ENCODE data around the gene PCCA. TPM values are rescaled to one million over a fixed set of nuclear protein-coding genes. Genes with fewer than 3 reads are reported as not detected.
"Not testable (repeated sequence)": the region's sequence is repeated elsewhere in the genome, so short reads cannot be mapped to it uniquely, and the experiment has no call there.

The PCCA gene
- total and polyA plus RNA-seq, 2 of the 13 experiments (the other 11 are each of a cell fraction or from before 2014, with no cell fraction given) = 15.0 to 32.2 TPM

- TF ChIP-seq ATF7 (IDR thresholded peaks at IDR 0.05) (peak; percentile 15; the same call in 1 of the 2 replicates), ATF7 (CRISPR knock-in tag; IDR thresholded peaks at IDR 0.05) (no peak), CEBPB (IDR thresholded peaks at IDR 0.05; ENCODE audit: borderline replicate concordance, low read depth, low read length) (peak; percentile 73), SP4 (CRISPR knock-in tag; IDR thresholded peaks at IDR 0.05) (no peak), JARID2 (CRISPR knock-in tag; IDR thresholded peaks at IDR 0.05; ENCODE audit: insufficient replicate concordance) (no peak), ZNF562 (CRISPR knock-in tag; IDR thresholded peaks at IDR 0.05; ENCODE audit: borderline replicate concordance) (no peak), ATF4 (CRISPR knock-in tag; IDR thresholded peaks at IDR 0.05) (peak in 1 of 2 experiments; percentile 91; a peak in 2 of 4 replicates), ZBTB33 (CRISPR knock-in tag; IDR thresholded peaks at IDR 0.05) (peak; percentile 70; the same call in 1 of the 2 replicates), GTF2F1 (IDR thresholded peaks at IDR 0.05; ENCODE audit: low read length) (no peak), CEBPG (CRISPR knock-in tag; IDR thresholded peaks at IDR 0.05) (peak; percentile 21; the same call in 1 of the 2 replicates)
- H3K9ac ChIP-seq (ENCODE audit: insufficient read depth, low read depth, low read length) = no peak overlapping the region
- ATAC-seq (no peak), FAIRE-seq (no peak), DNase-seq (ENCODE audit: low spot score) (no peak)
- H3K36me3 ChIP-seq (replicated peaks in 1 of 2; ENCODE audit: control insufficient read depth in 1 of 2, insufficient read depth in 2 of 2, low read length in 2 of 2) = peaks cover 0 to 2% of the 10 kb centered on the region in 2 experiments; a peak in 1 of 5 replicates
- H3K27me3 ChIP-seq (ENCODE audit: control insufficient read depth in 1 of 2, insufficient read depth in 2 of 2, low read length in 2 of 2) = no peaks in the 10 kb centered on the region
- H3K4me2 ChIP-seq (ENCODE audit: low read depth, low read length) = no peak overlapping the region
- CTCF ChIA-PET (ENCODE audit: low intra/inter-chr PET ratio, low total read pairs) = no interaction called here
- no peaks in the 10 kb centered on the region for H4K20me1 ChIP-seq (ENCODE audit: insufficient read depth, low read length)
- H2AFZ ChIP-seq (ENCODE audit: low read length) = no peak overlapping the region
- in situ Hi-C loops (cut with HindIII; ENCODE audit: extremely low pct_ligation_motif_present, low pct_unique_long_range_greater_than_20kb) (no loop called here), intact Hi-C loops (cut with micrococcal nuclease; ENCODE audit: unreplicated experiment) (no loop called here)
- no peak overlapping the region for H3K4me3 ChIP-seq (replicated peaks in 1 of 3; ENCODE audit: insufficient read depth in 1 of 3, low read depth in 2 of 3, low read length in 3 of 3)
- POLR2A ChIA-PET = interaction anchor here (1.0 to 4.4 kb wide), 2 partner anchors 9 to 12 kb away, joined by 3 to 59 read pairs; partner anchors contain the start of gene PCCA
- H3K27ac ChIP-seq (ENCODE audit: extremely low read length, insufficient read depth, low read length) = no peak overlapping the region
- H3K9me3 ChIP-seq (ENCODE audit: low read length) = no peaks in the 10 kb centered on the region
- WGBS (ENCODE audit: low lambda C conversion rate) = 95% methylated on average over 6 of the region's 6 CpGs
- no TSS peak for BruUV-seq (replicated peaks)
- H3K79me2 ChIP-seq (ENCODE audit: insufficient read depth, low read length) = peaks cover 62% of the 10 kb centered on the region
- H3K4me1 ChIP-seq (ENCODE audit: insufficient read depth, low read length) = peaks cover 46% of the 10 kb centered on the region
These were observed 9.7 kb downstream of the PCCA start for GRCh38 chr13:100098445-100099116.

- BruUV-seq (replicated peaks); H2AFZ ChIP-seq (ENCODE audit: low read length); H3K27ac ChIP-seq (ENCODE audit: extremely low read length, insufficient read depth, low read length); H3K4me2 ChIP-seq (ENCODE audit: low read depth, low read length); FAIRE-seq; in situ Hi-C loops (cut with HindIII; ENCODE audit: extremely low pct_ligation_motif_present, low pct_unique_long_range_greater_than_20kb); intact Hi-C loops (cut with micrococcal nuclease; ENCODE audit: unreplicated experiment); H3K9ac ChIP-seq (ENCODE audit: insufficient read depth, low read depth, low read length); H3K27me3 ChIP-seq (ENCODE audit: control insufficient read depth in 1 of 2, insufficient read depth in 2 of 2, low read length in 2 of 2); H3K4me3 ChIP-seq (replicated peaks in 1 of 3; ENCODE audit: insufficient read depth in 1 of 3, low read depth in 2 of 3, low read length in 3 of 3); ATAC-seq; CTCF ChIA-PET (ENCODE audit: low intra/inter-chr PET ratio, low total read pairs); H4K20me1 ChIP-seq (ENCODE audit: insufficient read depth, low read length); H3K9me3 ChIP-seq (ENCODE audit: low read length); H3K36me3 ChIP-seq (replicated peaks in 1 of 2; ENCODE audit: control insufficient read depth in 1 of 2, insufficient read depth in 2 of 2, low read length in 2 of 2); DNase-seq (ENCODE audit: low spot score): not testable (repeated sequence)
- 98% methylated on average over 8 of the region's 8 CpGs for WGBS (ENCODE audit: low lambda C conversion rate)
- Histone ChIP-seq H3K79me2 (ENCODE audit: insufficient read depth, low read length) (peaks cover 62% of the 10 kb centered on the region), H3K4me1 (ENCODE audit: insufficient read depth, low read length) (peaks cover 46% of the 10 kb centered on the region)
- POLR2A ChIA-PET = interaction anchor here (1.0 to 4.4 kb wide), 2 partner anchors 10 to 11 kb away, joined by 3 to 59 read pairs; partner anchors contain the start of gene PCCA
These were observed 10.2 kb downstream of the PCCA start for GRCh38 chr13:100099117-100099445.
